NB4 (cell line): ENCODE data around the gene ANKRD11.

Source experiments
- CTCF ChIP-seq: IDR thresholded peaks from one replicate; pipeline ENCODE4 v1.5.1; 2012; ENCODE audit warnings: low read depth, low read length
- MYC ChIP-seq: IDR thresholded peaks from 2 replicates; pipeline ENCODE4 v1.6.1; 2011; ENCODE audit warnings: low read depth, low read length
- POLR2A ChIP-seq: IDR thresholded peaks from 2 replicates; pipeline ENCODE4 v1.6.1; 2011; ENCODE audit warnings: mild to moderate bottlenecking; ENCODE audit not compliant: insufficient read length; ENCODE audit errors: extremely low read depth

GRCh38 chr16:89325861-89326471 lies 164.4 kb downstream of the ANKRD11 start:
- no peak for TF ChIP-seq CTCF
- TF ChIP-seq POLR2A: no peak
- no peak for TF ChIP-seq MYC
